Mammary epithelial cell (primary cell): ENCODE results near the gene CCDC51.

Experiments
- CTCF ChIP-seq, 2 donors: IDR thresholded peaks in 1 of 2; conservative IDR thresholded peaks in 1 of 2; 2 replicates each; pipeline ENCODE4 v1.5.1; 2011 to 2012; ENCODE audit warnings: inconsistent platforms in 2 of 2, low read length in 2 of 2, mild to moderate bottlenecking in 2 of 2, control low read depth in 1 of 2, low read depth in 1 of 2; ENCODE audit not compliant: insufficient read depth in 1 of 2; ENCODE audit errors: extremely low read depth in 1 of 2
- EZH2 ChIP-seq: IDR thresholded peaks from 2 replicates; pipeline ENCODE4 v1.6.1; 2012; ENCODE audit warnings: low read length, inconsistent platforms, borderline replicate concordance

GRCh38 chr3:48429960-48430707 lies 9.8 kb downstream of the CCDC51 start, which contains the start of gene PLXNB1:
- TF ChIP-seq CTCF (conservative IDR thresholded peaks at IDR 0.05 in 1 of 2, IDR thresholded peaks at IDR 0.05 in 1 of 2; ENCODE audit: extremely low read depth in 1 of 2, insufficient read depth in 1 of 2, low read depth in 1 of 2, low read length in 2 of 2) (no peak), EZH2 (no peak)
